RWPE1 (cell line): Measurements from ENCODE around the gene SLC9A1.

Experiments
- CTCF ChIA-PET: fragments of 350-600 bp; sonication (Branson Sonifier 250); formaldehyde crosslinking; extraction: SDS; loops from one replicate; lab custom pipeline; 2021; lab: Yijun Ruan, JAX
- POLR2A ChIA-PET: fragments of 400-600 bp; formaldehyde crosslinking; extraction: SDS; loops from one replicate; lab custom pipeline; 2020; ENCODE audit warnings: antibody characterized with exemption; ENCODE audit not compliant: low non-redundant PET; lab: Yijun Ruan, JAX
- DNase-seq: peaks from one replicate; pipeline ENCODE4 v3.0.0; 2012; ENCODE audit warnings: low spot score
- H3K27ac ChIP-seq: fragments of 450-650 bp; 2 replicates; pipeline ENCODE4 v1.5.1; 2017
- CTCF ChIP-seq: fragments of 450-650 bp; conservative IDR thresholded peaks from 2 replicates; pipeline ENCODE4 v1.5.1; 2017; ENCODE audit warnings: low read depth, mild to moderate bottlenecking

SLC9A1 gene

GRCh38 chr1:27144049-27144748 is 10.7 kb downstream of the SLC9A1 start:
- CTCF ChIA-PET, result interaction anchor here (0.5 to 0.7 kb wide), 3 partner anchors 9 to 1040 kb away, joined by 3 to 7 read pairs (median 3); no protein-coding TSS in a partner anchor

GRCh38 chr1:27143401-27143800 is 11.5 kb downstream of the SLC9A1 start:
- H3K27ac ChIP-seq, result peak overlapping the region; percentile 22
- DNase-seq, result no peak
- no peak for TF ChIP-seq CTCF
- ChIA-PET CTCF (interaction anchor here (0.5 to 1.4 kb wide), 4 partner anchors 31 to 1041 kb away, joined by 3 to 5 read pairs (median 3); no protein-coding TSS in a partner anchor), POLR2A (no interaction called here)

More at GRCh38 chr1:27144049-27144748, 10.7 kb downstream of the SLC9A1 start:
- peak overlapping the region; percentile 34 for H3K27ac ChIP-seq
- POLR2A ChIA-PET, result interaction anchor here (0.6 kb wide), 1 partner anchor 19 kb away, joined by 12 read pairs; no protein-coding TSS in a partner anchor
- peak; percentile 77 for DNase-seq
- no peak for TF ChIP-seq CTCF

GRCh38 chr1:27142464-27142863 is 12.5 kb downstream of the SLC9A1 start:
- POLR2A ChIA-PET, result no interaction called here
- CTCF ChIA-PET, result interaction anchor here (1.4 kb wide), 1 partner anchor 30 kb away, joined by 3 read pairs; no protein-coding TSS in a partner anchor
- TF ChIP-seq CTCF, result no peak
- peak overlapping the region; percentile 68 for H3K27ac ChIP-seq
- DNase-seq, result peak; percentile 91

GRCh38 chr1:27141266-27142003 is 13.5 kb downstream of the SLC9A1 start:
- DNase-seq, result peak; percentile 74
- no peak for TF ChIP-seq CTCF
- H3K27ac ChIP-seq, result peak overlapping the region; percentile 68
- ChIA-PET POLR2A (no interaction called here), CTCF (interaction anchor here (0.7 kb wide), 1 partner anchor 143 kb away, joined by 3 read pairs; no protein-coding TSS in a partner anchor)

- ChIA-PET CTCF (interaction anchor here (1.0 kb wide), 1 partner anchor 11 kb away, joined by 3 read pairs; no protein-coding TSS in a partner anchor), POLR2A (no interaction called here)
- no peak for TF ChIP-seq CTCF
- H3K27ac ChIP-seq, result peak overlapping the region; percentile 50; the same call in 1 of the 2 replicates
- no peak for DNase-seq
Observed at GRCh38 chr1:27139980-27140379, 14.9 kb downstream of the SLC9A1 start.

GRCh38 chr1:27138927-27139326 is 16.0 kb downstream of the SLC9A1 start:
- DNase-seq, result no peak
- peak overlapping the region; percentile 50 for H3K27ac ChIP-seq
- CTCF ChIA-PET, result interaction anchor here (1.5 kb wide), 1 partner anchor 27 kb away, joined by 3 read pairs; no protein-coding TSS in a partner anchor
- POLR2A ChIA-PET, result no interaction called here
- TF ChIP-seq CTCF, result no peak
